Dedifferentiated amniotic fluid mesenchymal stem cell (primary cell): ENCODE data around the gene NLRP6.
"Not testable (repeated sequence)": the region's sequence is repeated elsewhere in the genome, so short reads cannot be mapped to it uniquely, and the experiment has no call there.

Source experiments
- DNase-seq: peaks from one replicate; pipeline ENCODE4 v3.0.0-alpha.2; 2016; ENCODE audit errors: extremely low spot score

NLRP6 gene

DNA sequence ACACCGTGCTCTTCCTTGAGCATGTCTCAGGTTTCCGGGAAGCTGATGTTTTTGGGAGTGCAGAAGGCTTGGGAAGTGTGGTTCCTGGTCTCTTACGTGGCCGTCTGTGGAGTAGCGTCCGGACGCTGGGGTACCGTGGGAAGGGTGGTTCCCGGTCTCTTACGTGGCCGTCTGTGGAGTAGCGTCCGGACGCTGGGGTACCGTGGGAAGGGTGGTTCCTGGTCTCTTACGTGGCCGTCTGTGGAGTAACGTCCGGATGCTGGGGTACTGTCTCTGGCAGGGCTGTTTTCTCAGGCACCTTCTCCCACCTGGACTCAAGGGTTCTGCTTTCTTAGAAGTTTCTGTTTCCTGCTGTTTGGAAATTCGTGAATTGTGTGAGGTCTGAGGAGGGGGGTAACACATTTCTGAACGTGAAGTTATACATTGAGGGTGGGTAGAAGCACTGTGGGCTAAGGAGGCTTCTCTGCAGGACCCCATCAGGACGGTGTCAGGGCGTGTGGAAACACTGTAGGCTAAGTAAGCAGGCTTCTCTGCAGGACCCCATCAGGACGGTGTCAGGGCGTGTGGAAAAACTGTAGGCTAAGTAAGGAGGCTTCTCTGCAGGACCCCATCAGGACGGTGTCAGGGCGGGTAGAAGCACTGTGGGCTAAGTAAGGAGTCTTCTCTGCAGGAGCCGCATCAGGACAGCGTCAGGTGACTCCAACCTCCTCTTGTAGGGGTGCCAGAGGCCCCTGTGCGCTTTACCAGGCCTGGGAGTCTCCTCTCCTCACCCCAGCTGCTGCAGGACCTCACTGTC lies 47.8 kb downstream of the NLRP6 start:
- no peak for DNase-seq

DNA sequence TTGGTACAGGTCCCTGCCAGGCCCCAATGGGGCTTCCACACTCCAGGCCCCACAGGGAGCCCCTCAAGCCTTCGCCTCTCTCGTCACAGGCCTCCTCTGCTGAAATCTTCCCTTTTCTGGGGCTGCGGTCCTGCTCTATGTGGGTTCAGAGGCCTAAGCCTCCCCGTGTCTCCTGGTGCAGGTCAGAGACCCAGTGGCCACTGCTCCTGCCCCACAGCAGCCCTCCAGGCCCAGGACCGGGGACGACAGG lies 48.3 kb downstream of the NLRP6 start:
- no peak for DNase-seq

DNA sequence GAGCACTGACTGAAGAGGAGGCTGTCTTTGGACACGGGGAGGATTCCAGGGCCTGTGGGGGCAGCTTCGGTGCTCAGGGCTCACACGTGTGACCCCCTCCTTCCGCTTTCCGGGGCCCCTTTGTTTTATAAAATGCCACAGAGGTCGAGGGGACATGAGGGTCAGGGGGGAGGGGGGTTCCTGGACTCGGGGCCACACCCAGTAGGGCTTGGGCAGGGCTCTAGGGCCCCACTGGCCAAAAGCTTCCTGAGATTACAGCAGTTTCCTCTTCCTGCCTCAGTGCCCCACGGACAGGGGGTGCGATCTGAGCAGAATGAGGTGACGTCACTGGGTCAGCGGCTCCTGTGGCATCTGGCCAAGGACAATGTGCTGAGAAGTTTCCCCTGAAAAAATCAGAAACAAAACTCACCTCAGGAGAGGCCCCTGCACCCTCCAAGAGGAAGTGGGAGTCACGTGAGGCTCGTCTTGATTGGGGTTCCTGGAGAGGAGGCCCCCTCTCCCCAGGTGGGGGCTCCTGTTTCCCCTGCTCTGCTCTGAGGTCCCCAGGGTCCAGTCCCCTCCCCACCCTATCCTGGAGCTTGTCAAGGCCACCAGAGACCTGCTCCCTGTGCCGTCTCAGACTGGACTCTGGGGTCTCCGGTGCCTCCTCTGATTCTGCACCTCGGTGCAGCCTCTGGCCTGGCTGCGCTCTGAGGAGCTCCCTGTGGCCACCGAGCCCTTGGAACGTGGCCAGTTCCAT lies 48.8 kb downstream of the NLRP6 start:
- DNase-seq, result no peak

DNA sequence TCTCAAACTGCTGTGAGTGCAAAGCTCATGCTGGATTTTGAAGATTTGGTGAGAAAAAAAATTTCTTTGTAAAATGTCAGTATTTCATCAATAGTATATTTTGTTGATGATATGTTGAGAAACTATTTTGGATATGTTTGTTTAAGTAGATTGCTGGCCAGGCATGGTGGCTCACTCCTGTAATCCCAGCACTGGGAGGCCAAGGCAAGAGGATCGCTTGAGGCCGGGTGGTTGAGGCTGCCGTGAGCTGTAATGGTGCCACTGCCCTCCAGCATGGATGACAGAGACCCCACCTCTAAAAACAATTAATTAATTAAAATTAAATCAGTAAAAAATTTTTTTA lies 49.3 kb downstream of the NLRP6 start:
- DNase-seq, result no peak

DNA sequence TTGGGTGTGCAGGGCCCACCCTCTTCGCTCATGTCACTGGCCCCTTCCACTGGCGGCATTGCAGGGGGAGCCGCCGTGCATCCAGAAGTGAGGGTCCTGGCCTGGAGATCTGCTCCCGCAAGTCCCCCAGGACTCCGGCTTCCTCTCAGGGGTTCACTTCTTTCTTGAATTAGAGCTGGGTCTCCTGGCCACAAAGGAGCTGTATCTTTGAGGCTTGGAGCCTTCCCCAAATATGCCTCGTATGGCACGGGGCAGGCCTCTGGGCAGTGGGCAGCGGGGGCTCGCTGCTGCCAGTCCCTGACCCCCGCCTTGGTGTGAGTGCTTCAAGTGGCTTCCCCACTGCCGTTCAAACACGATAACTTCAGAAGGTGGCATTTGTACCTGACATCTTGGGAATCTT lies 49.8 kb downstream of the NLRP6 start:
- DNase-seq, result no peak

DNA sequence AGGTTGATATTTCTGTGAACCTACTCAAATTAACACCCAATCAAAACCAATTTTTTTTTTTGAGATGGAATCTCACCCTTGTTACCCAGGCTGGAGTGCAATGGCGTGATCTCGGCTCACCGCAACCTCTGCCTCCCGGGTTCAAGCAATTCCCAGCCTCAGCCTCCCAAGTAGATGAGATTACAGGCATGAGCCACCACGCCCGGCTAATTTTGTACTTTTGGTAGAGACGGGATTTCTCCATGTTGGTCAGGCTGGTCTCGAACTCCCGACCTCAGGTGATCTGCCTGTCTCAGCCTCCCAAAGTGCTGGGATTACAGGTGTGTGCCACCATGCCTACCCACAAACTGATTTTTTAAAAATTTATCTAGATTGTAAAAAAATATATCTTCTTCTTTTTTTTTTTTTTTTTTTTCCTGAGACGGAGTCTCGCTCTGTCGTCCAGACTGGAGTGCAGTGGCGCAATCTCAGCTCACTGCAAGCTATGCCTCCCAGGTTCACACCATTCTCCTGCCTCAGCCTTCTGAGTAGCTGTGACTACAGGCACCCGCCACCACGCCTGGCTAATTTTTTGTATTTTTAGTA lies 50.4 kb downstream of the NLRP6 start:
- DNase-seq, result not testable (repeated sequence)

DNA sequence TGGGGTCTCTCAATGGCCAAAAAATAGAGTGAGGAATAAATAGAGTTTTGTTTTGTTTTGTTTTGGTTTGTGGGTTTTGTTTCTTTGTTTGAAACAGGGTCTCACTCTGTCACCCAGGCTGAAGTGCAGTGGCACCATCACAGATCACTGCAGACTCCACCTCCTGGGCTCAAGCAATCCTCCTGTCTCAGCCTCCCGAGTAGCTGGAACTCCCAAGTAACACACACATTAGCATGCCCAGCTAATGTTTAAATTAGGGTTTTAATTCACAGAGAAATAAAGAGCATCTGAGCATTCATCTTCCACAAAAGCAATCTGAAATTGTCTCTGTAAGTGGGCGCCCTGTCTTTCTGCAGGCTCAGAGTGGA lies 51.7 kb downstream of the NLRP6 start:
- DNase-seq, result no peak

DNA sequence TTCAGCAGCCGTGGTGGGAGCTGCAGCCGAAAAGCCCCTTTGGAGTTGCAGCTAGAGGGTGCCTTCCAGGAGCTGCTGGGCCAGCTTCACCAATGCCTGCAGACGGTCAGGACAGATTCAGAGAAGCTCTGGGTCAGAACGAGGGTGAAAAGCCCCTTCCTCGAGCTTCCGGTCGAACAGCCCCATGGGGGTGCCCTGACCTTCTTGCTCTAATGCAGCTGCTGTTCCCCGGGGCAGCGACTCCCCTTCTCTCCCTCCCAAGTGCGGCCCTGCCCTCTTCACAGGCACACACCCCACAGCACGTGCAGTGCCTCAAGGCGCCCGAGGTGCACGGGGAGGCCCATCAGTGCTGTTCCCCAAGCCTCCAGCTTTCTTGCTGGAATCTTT lies 52.1 kb downstream of the NLRP6 start:
- no peak for DNase-seq

DNA sequence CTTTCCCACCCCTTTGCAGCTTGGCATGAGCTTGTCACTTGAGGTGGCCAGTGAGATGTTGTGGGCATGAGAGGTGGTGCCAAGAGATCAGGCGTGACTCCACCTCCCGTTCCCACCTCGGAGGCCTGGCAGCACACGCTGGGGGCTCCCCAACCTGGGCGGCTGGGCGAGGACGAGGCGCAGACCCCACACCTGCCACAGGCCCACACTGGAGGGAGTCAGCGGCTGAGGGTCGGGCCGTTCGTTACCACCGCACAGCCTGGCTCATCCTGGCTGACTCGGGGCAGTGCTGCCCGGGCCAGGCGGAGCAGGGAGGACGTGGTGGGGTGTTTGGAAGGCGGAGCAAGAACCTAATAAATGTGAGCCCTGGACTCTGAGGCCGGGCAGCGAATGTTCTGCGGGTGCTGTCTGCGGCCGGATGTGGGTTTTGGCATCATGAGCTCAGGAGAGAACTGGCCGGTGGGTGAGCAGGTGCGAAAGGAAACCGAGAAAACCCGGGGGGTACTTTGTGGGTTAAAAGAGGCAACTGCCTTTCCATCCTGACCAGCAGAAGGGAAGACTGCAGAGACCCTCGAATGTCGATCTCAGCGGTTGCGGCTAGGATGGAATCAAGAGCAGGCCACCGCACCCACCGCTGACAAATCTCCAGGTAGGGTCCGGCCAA lies 52.6 kb downstream of the NLRP6 start:
- DNase-seq, result no peak

DNA sequence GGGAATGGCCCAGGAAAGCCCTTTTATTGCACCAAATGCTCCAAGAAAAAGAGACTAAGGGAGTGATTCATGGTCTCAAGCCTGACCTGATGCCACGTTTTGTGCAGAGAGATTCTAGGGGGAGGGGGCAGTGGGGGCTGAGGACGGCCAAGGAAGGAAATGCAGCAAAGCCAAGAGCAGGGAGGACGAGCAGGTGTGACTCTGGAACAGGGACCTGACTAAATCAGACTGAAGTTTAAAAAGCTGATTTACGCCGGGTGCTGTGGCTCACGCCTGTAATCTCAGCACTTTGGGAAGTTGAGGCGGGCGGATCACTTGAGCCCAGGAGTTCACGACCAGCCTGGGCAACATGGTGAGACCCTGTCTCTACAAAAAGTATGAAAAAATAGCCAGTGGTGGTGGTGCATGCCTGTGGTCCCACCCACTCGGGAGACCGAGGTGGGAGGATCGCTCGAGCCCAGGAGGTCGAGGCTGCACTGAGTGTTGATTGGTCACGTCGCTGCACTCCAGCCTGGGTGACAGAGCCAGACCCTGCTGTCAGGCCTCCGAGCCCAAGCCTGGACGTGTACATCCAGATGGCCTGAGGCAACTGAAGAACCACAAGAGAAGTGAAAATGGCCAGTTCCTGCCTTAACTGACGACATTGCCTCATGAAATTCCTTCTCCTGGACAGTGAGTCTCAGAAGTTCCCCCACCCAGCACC lies 53.3 kb downstream of the NLRP6 start:
- no peak for DNase-seq

DNA sequence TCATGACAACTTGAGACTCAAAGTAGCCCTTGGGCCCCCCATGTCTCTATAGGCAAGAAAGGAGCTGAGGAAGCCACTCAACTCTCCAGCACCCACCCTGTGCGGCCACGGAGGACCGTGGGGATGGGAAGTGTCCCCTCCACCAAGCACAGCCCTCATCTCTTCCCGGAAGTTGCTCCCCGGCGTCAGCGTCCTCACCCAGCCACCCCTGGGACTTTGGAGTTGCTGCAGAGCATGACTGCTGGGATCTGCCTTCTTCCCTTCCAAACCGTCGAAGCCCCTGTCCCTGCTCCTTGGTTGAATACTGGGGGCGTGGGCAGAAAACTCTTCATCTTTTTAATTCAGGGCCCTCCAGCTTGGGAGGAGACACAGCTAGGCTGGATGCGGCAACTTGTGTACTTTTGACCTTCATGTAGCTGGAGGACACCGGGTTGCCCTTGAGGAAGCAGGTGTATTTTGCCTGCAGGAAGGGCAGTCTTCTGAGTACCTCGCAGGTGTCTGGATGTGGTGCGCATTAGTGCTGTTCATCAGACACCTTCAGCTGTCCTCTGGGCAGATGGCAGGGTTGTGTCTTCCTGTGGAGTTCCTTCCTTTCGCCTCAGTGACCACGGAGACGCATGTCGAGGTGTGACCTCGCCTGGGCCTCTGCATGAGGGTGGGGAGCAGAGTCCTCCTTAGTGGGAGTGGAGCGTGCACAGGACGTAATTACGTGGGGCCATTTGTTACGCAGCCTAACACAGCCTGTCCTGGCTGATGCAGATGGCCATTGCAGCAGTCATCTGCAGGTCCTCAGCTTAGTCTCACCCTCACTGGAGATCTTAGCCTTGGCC lies 54.7 kb downstream of the NLRP6 start:
- no peak for DNase-seq

DNA sequence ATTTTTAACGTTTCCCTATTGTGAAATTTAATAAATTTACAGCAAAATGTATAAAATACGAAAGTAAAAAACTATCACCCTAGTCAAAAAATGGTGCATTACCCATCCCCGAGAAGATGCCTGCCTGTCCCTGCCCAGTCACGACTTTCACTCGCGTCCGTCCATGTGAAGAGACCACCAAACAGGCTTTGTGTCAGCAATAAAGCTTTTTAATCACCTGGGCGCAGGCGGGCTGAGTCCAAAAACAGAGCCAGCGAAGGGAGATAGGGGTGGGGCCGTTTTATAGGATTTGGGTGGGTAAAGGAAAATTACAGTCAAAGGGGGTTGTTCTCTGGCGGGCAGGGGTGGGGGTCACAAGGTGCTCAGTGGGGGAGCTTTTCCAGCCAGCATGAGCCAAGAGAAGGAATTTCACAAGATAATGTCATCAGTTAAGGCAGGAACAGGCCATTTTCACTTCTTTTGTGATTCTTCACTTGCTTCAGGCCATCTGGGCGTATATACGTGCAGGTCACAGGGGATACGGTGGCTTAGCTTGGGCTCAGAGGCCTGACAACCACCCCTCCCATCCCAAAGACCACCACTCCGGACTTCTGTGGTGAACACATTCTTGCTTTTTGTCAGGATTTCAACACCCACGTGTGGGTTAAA lies 55.5 kb downstream of the NLRP6 start:
- not testable (repeated sequence) for DNase-seq

DNA sequence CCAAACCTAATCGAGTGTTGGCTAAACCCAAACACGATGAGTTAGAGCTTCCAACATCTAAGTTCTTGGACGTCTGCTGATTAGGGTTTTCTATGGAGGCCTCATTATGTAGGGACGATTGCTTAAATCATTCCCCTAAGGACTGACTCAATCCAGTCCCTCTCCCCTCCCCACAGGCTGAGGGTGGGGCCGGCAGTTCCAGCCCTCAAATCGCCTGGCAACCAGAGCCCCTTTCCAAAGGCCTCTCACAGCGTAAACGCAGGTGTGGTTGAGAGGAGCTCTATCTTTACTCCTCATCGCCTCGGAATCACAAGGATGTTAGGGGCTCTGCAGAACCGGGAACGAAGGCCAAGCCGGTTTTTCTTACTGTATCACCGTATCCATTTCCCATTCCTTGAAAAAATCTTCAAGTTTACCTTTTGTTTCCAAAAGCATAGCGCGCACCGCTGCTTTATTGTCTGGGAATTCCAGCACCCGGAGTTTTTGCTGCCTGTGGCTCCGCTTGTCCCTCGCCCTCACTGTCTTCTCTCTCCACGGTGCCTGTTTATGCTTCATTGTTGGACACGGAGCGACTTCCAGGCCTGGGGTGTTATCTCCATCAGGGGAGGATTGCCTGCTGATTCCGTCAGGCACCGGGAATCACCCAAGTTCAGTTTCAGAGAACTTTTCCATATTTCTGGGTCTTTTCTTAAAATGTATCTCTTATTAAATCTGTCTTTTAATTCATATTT lies 56.2 kb downstream of the NLRP6 start:
- DNase-seq, result no peak
